Endothelial cell of umbilical vein (primary cell): ENCODE results near the gene HNRNPLL. TPM values are rescaled to one million over a fixed set of nuclear protein-coding genes. Genes with fewer than 3 reads are reported as not detected.

ENCODE experiments used
- BruUV-seq: library from RNA; stranded (reverse); fragments of 400-500 nt; replicated peaks from 2 replicates; lab custom pipeline; 2021; lab: Mats Ljungman, UMichigan
- CTCF ChIA-PET: fragments of 300-600, 350-600 bp; sonication (Branson Sonifier 250); formaldehyde crosslinking; loops from one replicate; lab custom pipeline; 2021; ENCODE audit warnings: antibody characterized with exemption, inconsistent platforms; lab: Charles Lee
- POLR2A ChIA-PET: fragments of 300-600, 350-600 bp; sonication (Branson Sonifier 250); formaldehyde crosslinking; loops from one replicate; lab custom pipeline; 2021; ENCODE audit warnings: antibody characterized with exemption, inconsistent platforms; lab: Charles Lee
- DNase-seq: peaks from one replicate; pipeline ENCODE4 v3.0.0-alpha.2; 2011; ENCODE audit warnings: low read depth, low spot score
- FAIRE-seq: peaks from 2 replicates; lab custom pipeline; 2011; peaks lifted over from hg19 to GRCh38; lab: Jason Lieb, UNC
- H2AFZ ChIP-seq: 2 replicates; pipeline ENCODE4 v1.6.0; 2012; ENCODE audit warnings: low read depth, low read length, control low read depth, inconsistent platforms
- H3K27ac ChIP-seq: 2 replicates; pipeline ENCODE4 v1.5.1; 2011; ENCODE audit warnings: low read depth, mild to moderate bottlenecking, control low read depth, low read length, moderate library complexity; ENCODE audit not compliant: insufficient read depth
- H3K27me3 ChIP-seq, 2 experiments: 2 replicates each; pipeline versions ENCODE4 v1.6.0 to v1.6.1; 2011; ENCODE audit warnings: low read length in 2 of 2, mixed read lengths in 1 of 2; ENCODE audit not compliant: control insufficient read depth in 2 of 2, insufficient read depth in 2 of 2
- H3K36me3 ChIP-seq, 2 experiments: 2 replicates in 1 of 2; 3 replicates in 1 of 2; pipeline ENCODE4 v1.5.1; 2011; ENCODE audit warnings: low read length in 2 of 2, mild to moderate bottlenecking in 1 of 2, moderate library complexity in 1 of 2; ENCODE audit not compliant: control insufficient read depth in 2 of 2, insufficient read depth in 2 of 2; ENCODE audit errors: extremely low read depth in 1 of 2
- H3K4me1 ChIP-seq: 3 replicates; pipeline ENCODE4 v1.5.1; 2011; ENCODE audit warnings: mild to moderate bottlenecking, low read length; ENCODE audit not compliant: control insufficient read depth, insufficient read depth; ENCODE audit errors: extremely low read depth
- H3K4me2 ChIP-seq: 2 replicates; pipeline ENCODE4 v1.6.1; 2011; ENCODE audit warnings: low read length, control low read depth, mixed read lengths; ENCODE audit not compliant: insufficient read depth
- H3K4me3 ChIP-seq, 3 experiments: fragments of 200-600 bp in 1 of 3; sonication (generic), shearing (Covaris generic) in 1 of 3; replicated peaks in 1 of 3; 2 replicates each; pipeline ENCODE4 v1.5.1; 2011 to 2016; ENCODE audit warnings: control low read depth in 3 of 3, low read length in 3 of 3, mild to moderate bottlenecking in 2 of 3, inconsistent platforms in 1 of 3, low read depth in 1 of 3, moderate library complexity in 1 of 3; ENCODE audit not compliant: insufficient read depth in 1 of 3
- H3K79me2 ChIP-seq: 2 replicates; pipeline ENCODE4 v1.6.0; 2012; ENCODE audit warnings: low read length, inconsistent platforms; ENCODE audit not compliant: control insufficient read depth, insufficient read depth
- H3K9ac ChIP-seq: replicated peaks from 2 replicates; pipeline ENCODE3; 2011; ENCODE audit warnings: low read length, control low read depth; ENCODE audit not compliant: insufficient read depth; ENCODE audit errors: extremely low read depth
- H3K9me1 ChIP-seq: replicated peaks from 3 replicates; pipeline ENCODE4 v1.6.0; 2011; ENCODE audit warnings: mild to moderate bottlenecking, low read length; ENCODE audit not compliant: control insufficient read depth, insufficient read depth; ENCODE audit errors: extremely low read depth
- H3K9me3 ChIP-seq: replicated peaks from 2 replicates; pipeline ENCODE4 v1.5.1; 2012; ENCODE audit warnings: low read length, inconsistent platforms; ENCODE audit not compliant: control insufficient read depth, insufficient read depth
- H4K20me1 ChIP-seq: replicated peaks from 2 replicates; pipeline ENCODE3; 2011; ENCODE audit warnings: mild to moderate bottlenecking, low read length; ENCODE audit not compliant: control insufficient read depth, insufficient read depth; ENCODE audit errors: extremely low read depth
- CTCF ChIP-seq, 2 donors: IDR thresholded peaks; 1 replicate in 1 of 2; 2 replicates in 1 of 2; pipeline ENCODE4 v1.5.1; 2011; ENCODE audit warnings: low read length in 2 of 2, mild to moderate bottlenecking in 2 of 2, moderate library complexity in 2 of 2, control low read depth in 1 of 2, inconsistent platforms in 1 of 2, low read depth in 1 of 2; ENCODE audit not compliant: insufficient read depth in 1 of 2; ENCODE audit errors: extremely low read depth in 1 of 2
- EZH2 ChIP-seq: IDR thresholded peaks from 2 replicates; pipeline ENCODE4 v1.6.1; 2012; ENCODE audit warnings: borderline replicate concordance, low read depth, mild to moderate bottlenecking, moderate library complexity, low read length, inconsistent platforms; ENCODE audit not compliant: severe bottlenecking
- FOS ChIP-seq: IDR thresholded peaks from 2 replicates; pipeline ENCODE4 v1.6.1; 2011; ENCODE audit warnings: mild to moderate bottlenecking, low read length, moderate library complexity, borderline replicate concordance; ENCODE audit not compliant: insufficient read depth
- GATA2 ChIP-seq: IDR thresholded peaks from 2 replicates; pipeline ENCODE4 v1.7.0; 2011; ENCODE audit warnings: low read depth, mild to moderate bottlenecking, moderate library complexity, mixed read lengths, low read length; ENCODE audit not compliant: insufficient read length, insufficient read depth
- JUN ChIP-seq: IDR thresholded peaks from 2 replicates; pipeline ENCODE4 v1.6.1; 2011; ENCODE audit warnings: borderline replicate concordance, low read depth; ENCODE audit not compliant: insufficient read length, insufficient read depth
- MYC ChIP-seq: IDR thresholded peaks from one replicate; pipeline ENCODE4 v1.6.1; 2011; ENCODE audit warnings: mild to moderate bottlenecking, low read depth, low read length
- POLR2A ChIP-seq: IDR thresholded peaks from 2 replicates; pipeline ENCODE4 v1.6.1; 2012; ENCODE audit warnings: low read depth, mild to moderate bottlenecking, control low read depth, low read length
- POLR2AphosphoS5 ChIP-seq: IDR thresholded peaks from 2 replicates; pipeline ENCODE4 v1.6.1; 2012; ENCODE audit warnings: low read depth, mild to moderate bottlenecking, control low read depth, low read length, moderate library complexity; ENCODE audit not compliant: insufficient read depth
- dilution Hi-C: fragments of 300-500 bp; cut with MboI; formaldehyde crosslinking; loops from one replicate; pipeline ENCODE4 v1.15.0; 2019; ENCODE audit warnings: low sequenced_read_pairs; ENCODE audit not compliant: extremely low pct_ligation_motif_present
- intact Hi-C: fragments of 100-400 bp; cut with micrococcal nuclease; formaldehyde crosslinking; loops from one replicate; pipeline ENCODE4 v1.10.0; 2022
- polyA plus RNA-seq, 4 experiments: library from polyadenylated mRNA; depleted of rRNA in 3 of 4; stranded (reverse) in 3 of 4; unstranded in 1 of 4; fragments of >200 nt; gene quantifications; 2 replicates each; pipeline versions ENCODE4 v1.2.1 to v1.2.3, GENCODE V29; 2011 to 2012; ENCODE audit warnings: missing spikeins in 1 of 4
- total RNA-seq: library from RNA; stranded (reverse); gene quantifications from 2 replicates; pipeline ENCODE4 v1.2.3, GENCODE V29; 2021
- TF ChIP-seq, protein P1 (sequence below): IDR thresholded peaks from 2 replicates; pipeline ENCODE4 v1.6.1; 2011; ENCODE audit not compliant: insufficient read depth, insufficient read length

HNRNPLL gene
- total and polyA plus RNA-seq, 2 donors (not counting 3 experiments of a cell fraction or from before 2014, with no cell fraction given): 19.8 to 56.2 TPM

GRCh38 chr2:38552259-38552658, 50.5 kb downstream of the HNRNPLL start:
- no peaks in the 10 kb centered on the region for H3K27me3 ChIP-seq
- peaks cover 0 to 2% of the 10 kb centered on the region in 2 experiments for H3K36me3 ChIP-seq
- TF ChIP-seq POLR2A (no peak), EZH2 (no peak), JUN (no peak), CTCF (IDR thresholded peaks at IDR 0.05; ENCODE audit: extremely low read depth in 1 of 2, insufficient read depth in 1 of 2, low read depth in 1 of 2, low read length in 2 of 2) (no peak), POLR2AphosphoS5 (no peak), GATA2 (no peak), FOS (no peak), MYC (no peak)
- TF ChIP-seq, protein P1, sequence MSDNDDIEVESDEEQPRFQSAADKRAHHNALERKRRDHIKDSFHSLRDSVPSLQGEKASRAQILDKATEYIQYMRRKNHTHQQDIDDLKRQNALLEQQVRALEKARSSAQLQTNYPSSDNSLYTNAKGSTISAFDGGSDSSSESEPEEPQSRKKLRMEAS: no peak
- no peaks in the 10 kb centered on the region for H3K79me2 ChIP-seq
- POLR2A ChIA-PET: no interaction called here
- CTCF ChIA-PET: interaction anchor here (0.6 to 2.4 kb wide), 2 partner anchors 12 to 29 kb away, joined by 3 to 9 read pairs; no protein-coding TSS in a partner anchor
- no peak overlapping the region for H3K27ac ChIP-seq
- intact Hi-C loops (no loop called here), dilution Hi-C loops (no loop called here)
- no peak overlapping the region for H3K9ac ChIP-seq
- no peak overlapping the region for H3K4me2 ChIP-seq
- no TSS peak for BruUV-seq
- FAIRE-seq: no peak
- no peaks in the 10 kb centered on the region for H3K4me1 ChIP-seq
- H3K4me3 ChIP-seq: no peak overlapping the region
- no peak overlapping the region for H2AFZ ChIP-seq
- no peaks in the 10 kb centered on the region for H3K9me1 ChIP-seq
- no peaks in the 10 kb centered on the region for H3K9me3 ChIP-seq
- no peak for DNase-seq
- no peaks in the 10 kb centered on the region for H4K20me1 ChIP-seq
